A673 (cell line): ENCODE data around the gene SMPD2. TPM values are rescaled to one million over a fixed set of nuclear protein-coding genes. Genes with fewer than 3 reads are reported as not detected.

ENCODE experiments used
- BruUV-seq: library from RNA; stranded (reverse); fragments of 400-500 nt; replicated peaks from 2 replicates; lab custom pipeline; 2021; lab: Mats Ljungman, UMichigan
- CTCF ChIA-PET: fragments of 300-600 bp; sonication (Branson Sonifier 250); formaldehyde crosslinking; loops from one replicate; lab custom pipeline; 2022; ENCODE audit warnings: antibody characterized with exemption; lab: Charles Lee
- POLR2A ChIA-PET: fragments of 300-600 bp; sonication (Branson Sonifier 250); formaldehyde crosslinking; loops from one replicate; lab custom pipeline; 2022; ENCODE audit warnings: antibody characterized with exemption; ENCODE audit not compliant: low non-redundant PET; lab: Charles Lee
- DNase-seq: peaks from one replicate; pipeline ENCODE4 v3.0.0-alpha.2; 2015; ENCODE audit warnings: low spot score
- H3K27ac ChIP-seq: fragments of 200-600 bp; sonication (generic); 2 replicates; pipeline ENCODE4 v1.5.1; 2016; ENCODE audit warnings: mixed run types, low read depth, mild to moderate bottlenecking, mixed read lengths, antibody characterized with exemption, low read length; ENCODE audit not compliant: poor library complexity, severe bottlenecking
- H3K27me3 ChIP-seq: fragments of 200-600 bp; sonication (generic); replicated peaks from 2 replicates; pipeline ENCODE4 v1.6.1; 2017; ENCODE audit warnings: mixed run types, low read depth, mild to moderate bottlenecking, mixed read lengths, antibody characterized with exemption, low read length; ENCODE audit not compliant: insufficient read depth, poor library complexity
- H3K36me3 ChIP-seq: fragments of 200-600 bp; sonication (generic); 2 replicates; pipeline ENCODE4 v1.6.1; 2016; ENCODE audit warnings: mixed run types, mild to moderate bottlenecking, mixed read lengths, antibody characterized with exemption, low read length; ENCODE audit not compliant: insufficient read depth, poor library complexity, severe bottlenecking
- H3K4me1 ChIP-seq: fragments of 200-600 bp; sonication (generic); 2 replicates; pipeline ENCODE4 v1.6.1; 2017; ENCODE audit warnings: mixed run types, mild to moderate bottlenecking, mixed read lengths, antibody characterized with exemption, low read length; ENCODE audit not compliant: insufficient read depth, poor library complexity, severe bottlenecking
- H3K4me3 ChIP-seq: fragments of 200-600 bp; sonication (generic); 2 replicates; pipeline ENCODE4 v1.5.1; 2016; ENCODE audit warnings: low read depth, mixed run types, mild to moderate bottlenecking, mixed read lengths, low read length; ENCODE audit not compliant: poor library complexity, severe bottlenecking
- H3K9me3 ChIP-seq: fragments of 200-600 bp; sonication (generic); 2 replicates; pipeline ENCODE4 v1.6.1; 2016; ENCODE audit warnings: mixed run types, low read depth, mild to moderate bottlenecking, mixed read lengths, antibody characterized with exemption, low read length; ENCODE audit not compliant: poor library complexity, severe bottlenecking
- EZH2 ChIP-seq: fragments of 200-600 bp; sonication (generic); IDR thresholded peaks from 2 replicates; pipeline ENCODE4 v1.6.1; 2017; ENCODE audit warnings: borderline replicate concordance, low read depth, mild to moderate bottlenecking, mixed read lengths, antibody characterized with exemption, low read length; ENCODE audit not compliant: poor library complexity, severe bottlenecking
- intact Hi-C: fragments of 100-400 bp; cut with micrococcal nuclease; formaldehyde crosslinking; loops from one replicate; pipeline ENCODE4 v1.10.0; 2022; ENCODE audit not compliant: unreplicated experiment
- total RNA-seq: library from RNA; stranded (reverse); gene quantifications from 2 replicates; pipeline ENCODE4 v1.2.3, GENCODE V29; 2021
- TF ChIP-seq, protein P1 (sequence below): fragments of 300-800, 200-600 bp; sonication (generic); conservative IDR thresholded peaks from 2 replicates; pipeline ENCODE4 v1.5.1; 2017; ENCODE audit warnings: low read depth, mild to moderate bottlenecking, antibody characterized with exemption, low read length, moderate library complexity, mixed read lengths

Gene SMPD2
- total RNA-seq, 1 experiment from 2014 or later, result 8.6 TPM

DNA sequence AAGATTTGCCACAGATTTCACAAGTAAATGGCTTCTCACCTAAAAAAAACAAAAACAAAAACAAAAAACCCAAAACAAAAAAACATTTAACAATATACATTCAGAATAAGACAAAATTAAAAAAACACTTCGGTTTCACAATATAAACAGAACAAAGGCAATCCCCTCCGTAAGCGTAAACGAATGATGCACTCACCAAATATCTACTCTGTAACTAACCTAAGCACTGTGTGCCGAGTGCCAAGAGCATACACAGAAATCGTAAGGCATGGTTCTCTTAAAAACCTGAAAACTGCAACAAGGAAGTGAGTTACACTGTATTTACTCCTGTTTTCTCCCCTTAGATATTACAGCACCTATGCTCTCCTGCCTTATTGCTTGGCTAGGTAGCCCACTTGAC, 27.2 kb downstream of the SMPD2 start:
- no peak for TF ChIP-seq EZH2
- TF ChIP-seq, protein P1, sequence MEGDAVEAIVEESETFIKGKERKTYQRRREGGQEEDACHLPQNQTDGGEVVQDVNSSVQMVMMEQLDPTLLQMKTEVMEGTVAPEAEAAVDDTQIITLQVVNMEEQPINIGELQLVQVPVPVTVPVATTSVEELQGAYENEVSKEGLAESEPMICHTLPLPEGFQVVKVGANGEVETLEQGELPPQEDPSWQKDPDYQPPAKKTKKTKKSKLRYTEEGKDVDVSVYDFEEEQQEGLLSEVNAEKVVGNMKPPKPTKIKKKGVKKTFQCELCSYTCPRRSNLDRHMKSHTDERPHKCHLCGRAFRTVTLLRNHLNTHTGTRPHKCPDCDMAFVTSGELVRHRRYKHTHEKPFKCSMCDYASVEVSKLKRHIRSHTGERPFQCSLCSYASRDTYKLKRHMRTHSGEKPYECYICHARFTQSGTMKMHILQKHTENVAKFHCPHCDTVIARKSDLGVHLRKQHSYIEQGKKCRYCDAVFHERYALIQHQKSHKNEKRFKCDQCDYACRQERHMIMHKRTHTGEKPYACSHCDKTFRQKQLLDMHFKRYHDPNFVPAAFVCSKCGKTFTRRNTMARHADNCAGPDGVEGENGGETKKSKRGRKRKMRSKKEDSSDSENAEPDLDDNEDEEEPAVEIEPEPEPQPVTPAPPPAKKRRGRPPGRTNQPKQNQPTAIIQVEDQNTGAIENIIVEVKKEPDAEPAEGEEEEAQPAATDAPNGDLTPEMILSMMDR, result no peak
- Histone ChIP-seq H3K9me3 (no peaks in the 10 kb centered on the region), H3K4me3 (no peak overlapping the region), H3K27me3 (no peaks in the 10 kb centered on the region), H3K36me3 (peaks cover 72% of the 10 kb centered on the region), H3K4me1 (no peaks in the 10 kb centered on the region), H3K27ac (no peak overlapping the region)
- POLR2A ChIA-PET, result no interaction called here
- intact Hi-C loops, result no loop called here
- no peak for DNase-seq
- no TSS peak for BruUV-seq
- CTCF ChIA-PET, result no interaction called here

DNA sequence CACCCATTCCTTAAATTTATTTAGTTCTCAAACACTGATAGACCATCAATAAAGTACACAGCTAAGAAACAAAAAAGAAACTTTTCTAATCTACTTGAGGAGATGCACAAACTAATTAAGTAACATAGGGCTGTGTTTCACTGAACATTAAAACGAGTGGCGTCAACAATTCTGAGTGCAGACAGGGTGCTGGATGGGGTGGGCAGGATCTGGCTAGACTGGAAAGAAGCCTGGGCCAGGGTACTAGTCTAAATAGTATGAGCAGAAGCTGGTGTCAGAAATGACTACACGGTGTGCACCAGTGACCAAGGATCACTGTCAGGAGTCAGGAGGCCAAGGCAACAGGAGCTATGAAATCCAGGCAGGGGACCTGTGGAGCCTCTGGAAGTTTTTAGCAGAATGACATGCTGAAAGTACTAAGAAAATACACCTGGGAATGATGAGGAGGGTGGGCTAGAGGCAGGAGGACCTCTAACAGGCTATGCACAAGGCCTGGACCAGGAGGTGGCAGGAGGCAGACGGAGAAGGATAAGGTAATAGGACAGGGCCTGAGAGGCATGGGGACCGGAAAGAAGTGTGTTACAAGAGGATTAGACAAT, 29.2 kb downstream of the SMPD2 start:
- ChIA-PET POLR2A (no interaction called here), CTCF (no interaction called here)
- no TSS peak for BruUV-seq
- H3K27ac ChIP-seq, result no peak overlapping the region
- no peak overlapping the region for H3K4me3 ChIP-seq
- intact Hi-C loops, result no loop called here
- peaks cover 71% of the 10 kb centered on the region for H3K36me3 ChIP-seq
- no peak for DNase-seq
- H3K9me3 ChIP-seq, result no peaks in the 10 kb centered on the region
- TF ChIP-seq, protein P1, result no peak
- TF ChIP-seq EZH2, result no peak
- no peaks in the 10 kb centered on the region for H3K4me1 ChIP-seq
- H3K27me3 ChIP-seq, result no peaks in the 10 kb centered on the region

DNA sequence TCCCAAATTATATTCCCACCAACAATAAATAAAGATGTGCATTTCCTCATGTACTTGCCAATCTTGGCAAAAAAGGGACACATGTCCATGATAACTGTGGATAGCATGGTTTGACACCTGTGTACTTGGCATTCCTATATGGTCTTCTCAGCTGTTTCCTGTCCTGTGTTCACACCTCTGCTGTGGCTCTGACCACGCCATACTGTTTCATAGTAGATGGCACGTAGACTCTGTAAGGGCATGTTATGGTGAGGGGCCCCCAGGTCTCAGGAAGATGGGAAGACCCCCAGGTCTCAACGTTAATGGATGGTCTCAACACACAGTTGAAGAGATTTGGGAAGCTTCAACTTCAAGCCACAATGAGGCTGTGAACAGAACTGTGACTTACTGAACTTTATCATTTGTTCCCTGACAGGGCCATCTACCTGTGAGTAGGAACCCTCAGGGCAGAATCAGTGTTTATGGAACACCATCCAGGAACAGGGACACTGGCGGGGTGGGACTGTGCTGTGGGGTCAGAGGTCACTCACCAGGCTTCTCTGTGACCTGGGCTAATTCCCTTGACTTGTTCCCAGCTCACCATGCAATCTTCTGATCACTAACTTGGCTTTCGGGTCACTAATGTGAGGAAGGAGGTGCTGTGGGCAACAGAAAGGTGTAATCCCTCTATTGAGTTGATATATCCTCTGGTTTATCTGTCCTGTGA, 30.7 kb downstream of the SMPD2 start:
- TF ChIP-seq EZH2, result no peak
- TF ChIP-seq, protein P1, result no peak
- no peak for DNase-seq
- ChIA-PET POLR2A (no interaction called here), CTCF (no interaction called here)
- H3K27ac ChIP-seq, result no peak overlapping the region
- intact Hi-C loops, result no loop called here
- H3K9me3 ChIP-seq, result no peaks in the 10 kb centered on the region
- H3K4me1 ChIP-seq, result no peaks in the 10 kb centered on the region
- H3K4me3 ChIP-seq, result no peak overlapping the region
- BruUV-seq, result no TSS peak
- H3K27me3 ChIP-seq, result no peaks in the 10 kb centered on the region
- H3K36me3 ChIP-seq, result peaks cover 68% of the 10 kb centered on the region
